ENCODE data around the gene ANKRD40CL.
"Not testable (repeated sequence)": the region's sequence is repeated elsewhere in the genome, so short reads cannot be mapped to it uniquely, and the experiment has no call there.

ANKRD40CL gene

DNA sequence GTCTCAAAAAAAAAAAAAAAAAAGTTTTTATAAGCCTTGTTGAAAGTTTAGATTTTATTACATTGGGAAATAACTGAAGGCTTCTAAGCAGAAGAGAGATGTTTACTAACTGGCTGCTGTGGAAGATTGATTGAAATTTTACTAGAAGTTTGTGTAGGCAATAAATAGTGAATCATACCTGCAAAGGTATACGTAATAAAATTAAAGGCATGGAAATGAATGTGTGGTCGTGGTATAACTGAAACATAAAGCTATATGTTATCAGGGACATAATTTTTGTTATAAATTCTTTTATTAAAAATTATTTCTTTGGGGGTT, 39.2 kb downstream of the ANKRD40CL start:
- H3K27me3 ChIP-seq (ENCODE audit: insufficient read depth, low read length) = no peaks in the 10 kb centered on the region
- WGBS = 100% methylated on average over 1 of the region's 2 CpGs
- no peak overlapping the region for H3K9ac ChIP-seq (ENCODE audit: low read depth, low read length)
- no peaks in the 10 kb centered on the region for H3K9me3 ChIP-seq (ENCODE audit: insufficient read depth, low read depth, low read length)
- no peak overlapping the region for H3K27ac ChIP-seq (ENCODE audit: low read depth, low read length)
- peaks cover 11% of the 10 kb centered on the region; the same call in 1 of the 2 replicates for H3K36me3 ChIP-seq (ENCODE audit: insufficient read depth, low read length)
- no peak overlapping the region for H3K4me3 ChIP-seq (ENCODE audit: low read length)
- H3K4me1 ChIP-seq (ENCODE audit: insufficient read depth, low read length) = peaks cover 13% of the 10 kb centered on the region

DNA sequence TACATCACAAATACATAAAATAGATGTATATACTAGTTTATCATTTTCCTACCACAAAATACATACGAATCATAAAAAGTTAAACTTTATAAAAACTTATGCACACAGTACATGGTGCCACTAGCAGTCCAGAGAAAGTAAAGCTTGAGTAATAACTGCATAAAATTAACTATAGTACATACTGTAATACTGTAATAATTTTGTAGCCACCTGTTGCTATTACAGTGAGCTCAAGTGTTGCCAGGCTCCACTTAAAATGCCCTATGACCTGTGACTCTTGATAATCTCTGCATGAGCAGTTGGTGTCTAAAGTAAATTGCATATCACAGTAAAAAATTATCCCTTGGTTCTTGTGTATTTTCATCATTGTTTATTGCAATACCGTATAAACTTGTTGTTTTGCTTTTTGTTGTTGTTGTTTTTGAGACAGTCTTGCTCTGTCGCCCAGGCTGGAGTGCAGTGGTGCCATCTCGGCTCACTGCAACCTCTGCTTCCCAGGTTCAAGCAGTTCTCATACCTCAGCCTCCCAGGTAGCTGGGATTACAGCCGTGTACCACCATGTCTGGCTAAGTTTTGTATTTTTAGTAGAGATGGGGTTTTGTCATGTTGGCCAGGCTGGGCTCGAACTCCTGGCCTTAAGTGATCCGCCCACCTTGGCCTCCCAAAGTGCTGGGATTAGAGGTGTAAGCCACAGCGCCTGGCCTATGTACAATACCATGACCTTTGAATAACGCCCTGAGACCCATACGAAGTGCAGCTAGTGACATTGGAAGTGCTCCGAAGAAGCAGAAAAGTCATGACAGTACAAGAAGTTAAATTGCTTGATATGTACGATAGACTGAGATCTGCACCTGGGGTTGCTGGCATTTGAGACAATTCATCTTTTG, 41.3 kb downstream of the ANKRD40CL start:
- H3K4me3 ChIP-seq (ENCODE audit: low read length) = no peak overlapping the region
- no peak overlapping the region for H3K9ac ChIP-seq (ENCODE audit: low read depth, low read length)
- peaks cover 11% of the 10 kb centered on the region; the same call in 1 of the 2 replicates for H3K36me3 ChIP-seq (ENCODE audit: insufficient read depth, low read length)
- H3K4me1 ChIP-seq (ENCODE audit: insufficient read depth, low read length) = peaks cover 31% of the 10 kb centered on the region
- 94% methylated on average over 11 of the region's 12 CpGs for WGBS
- H3K27ac ChIP-seq (ENCODE audit: low read depth, low read length) = no peak overlapping the region
- no peaks in the 10 kb centered on the region for H3K9me3 ChIP-seq (ENCODE audit: insufficient read depth, low read depth, low read length)
- H3K27me3 ChIP-seq (ENCODE audit: insufficient read depth, low read length) = no peaks in the 10 kb centered on the region

DNA sequence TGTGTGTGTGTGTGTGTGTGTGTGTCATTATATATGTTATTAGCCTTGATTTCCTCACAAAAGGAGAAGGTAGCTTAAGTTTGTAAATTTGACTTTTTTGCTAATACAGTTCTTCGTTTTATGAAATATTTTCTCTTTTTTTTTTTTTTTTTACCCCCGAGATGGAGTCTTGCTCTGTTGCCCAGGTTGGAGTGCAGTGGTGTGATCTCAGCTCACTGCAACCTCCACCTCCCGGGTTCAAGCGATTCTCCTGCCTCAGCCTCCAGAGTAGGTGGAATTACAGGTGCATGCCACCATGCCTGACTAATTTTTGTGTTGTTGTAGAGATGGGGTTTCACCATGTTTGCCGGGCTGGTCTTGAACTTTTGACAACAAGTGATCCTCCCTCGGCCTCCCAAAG, 42.7 kb downstream of the ANKRD40CL start:
- not testable (repeated sequence) for H3K9ac ChIP-seq (ENCODE audit: low read depth, low read length); H3K27ac ChIP-seq (ENCODE audit: low read depth, low read length); H3K9me3 ChIP-seq (ENCODE audit: insufficient read depth, low read depth, low read length); H3K27me3 ChIP-seq (ENCODE audit: insufficient read depth, low read length); H3K4me3 ChIP-seq (ENCODE audit: low read length)
- peaks cover 31% of the 10 kb centered on the region for H3K4me1 ChIP-seq (ENCODE audit: insufficient read depth, low read length)
- H3K36me3 ChIP-seq (ENCODE audit: insufficient read depth, low read length) = peaks cover 11% of the 10 kb centered on the region; the same call in 1 of the 2 replicates
- WGBS = 99% methylated on average over 5 of the region's 6 CpGs

DNA sequence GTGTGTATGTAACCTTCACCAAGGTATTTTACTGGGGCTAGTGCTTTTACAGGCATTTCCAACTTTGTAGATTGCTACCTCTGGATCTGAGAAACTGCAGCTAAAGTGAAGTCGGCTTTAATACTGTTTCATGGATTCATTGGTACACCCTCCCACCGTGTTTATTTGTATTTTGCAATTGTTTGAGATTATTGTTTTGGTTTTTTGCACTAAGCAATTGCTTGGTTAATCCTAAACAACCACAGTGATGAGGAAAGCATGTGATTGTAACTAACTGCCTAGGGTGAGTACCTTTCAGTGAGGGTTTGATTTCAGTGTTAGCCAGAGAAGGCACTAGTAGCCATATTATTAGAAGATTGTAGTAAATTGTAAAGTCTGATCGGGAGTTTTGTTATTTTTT, 44.6 kb downstream of the ANKRD40CL start:
- Histone ChIP-seq H3K27me3 (ENCODE audit: insufficient read depth, low read length) (no peaks in the 10 kb centered on the region), H3K9me3 (ENCODE audit: insufficient read depth, low read depth, low read length) (no peaks in the 10 kb centered on the region), H3K9ac (ENCODE audit: low read depth, low read length) (no peak overlapping the region), H3K4me3 (ENCODE audit: low read length) (peak overlapping the region; percentile 11), H3K27ac (ENCODE audit: low read depth, low read length) (no peak overlapping the region), H3K36me3 (ENCODE audit: insufficient read depth, low read length) (0 out of 2 replicates have a peak, but pooled peaks cover 5% of the 10 kb centered on the region), H3K4me1 (ENCODE audit: insufficient read depth, low read length) (peaks cover 31% of the 10 kb centered on the region)
- WGBS = 80% methylated on average over 3 of the region's 3 CpGs

DNA sequence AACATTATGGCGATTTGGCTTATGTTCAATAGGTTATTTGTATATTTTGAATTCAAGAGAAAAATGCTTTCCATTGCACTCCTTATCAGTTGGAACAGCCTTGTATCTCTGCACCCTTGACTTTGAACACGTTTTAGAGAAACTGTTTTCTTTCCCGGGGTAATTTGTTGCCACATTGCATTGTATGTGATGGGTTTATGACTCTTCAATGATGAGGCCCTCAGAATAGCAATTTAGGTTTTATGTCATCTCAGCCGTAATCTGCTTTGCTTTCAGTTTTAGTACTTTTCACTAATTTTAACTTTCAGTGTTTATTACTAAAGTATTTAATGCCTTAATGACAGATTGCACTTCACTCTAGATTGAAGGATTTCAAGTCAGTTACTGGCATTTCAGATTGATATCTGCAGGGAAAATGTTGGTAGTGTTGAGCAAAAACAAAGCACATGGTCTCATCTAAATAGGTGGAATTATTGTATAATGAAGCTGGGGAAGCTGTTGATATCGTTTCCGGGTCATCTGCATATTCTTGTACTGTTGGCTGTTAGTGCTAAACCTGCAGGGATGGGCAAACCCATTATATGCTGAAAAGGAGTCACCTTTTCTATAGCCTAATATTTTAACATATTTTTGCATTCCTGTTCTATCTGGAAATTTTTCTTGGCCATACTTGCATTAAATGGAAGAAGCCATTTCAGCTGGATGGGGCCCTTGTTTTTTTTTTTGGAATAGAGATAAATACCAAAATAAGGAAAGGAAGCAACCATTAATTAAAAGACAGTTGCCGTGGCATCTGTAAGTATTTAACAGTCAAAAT, 45.9 kb downstream of the ANKRD40CL start:
- peak overlapping the region; percentile 88 for H3K4me3 ChIP-seq (ENCODE audit: low read length)
- H3K27ac ChIP-seq (ENCODE audit: low read depth, low read length) = no peak overlapping the region
- H3K9ac ChIP-seq (ENCODE audit: low read depth, low read length) = peak overlapping the region; percentile 99
- peaks cover 24% of the 10 kb centered on the region for H3K4me1 ChIP-seq (ENCODE audit: insufficient read depth, low read length)
- no peaks in the 10 kb centered on the region for H3K9me3 ChIP-seq (ENCODE audit: insufficient read depth, low read depth, low read length)
- 0 out of 2 replicates have a peak, but pooled peaks cover 3% of the 10 kb centered on the region for H3K36me3 ChIP-seq (ENCODE audit: insufficient read depth, low read length)
- no peaks in the 10 kb centered on the region for H3K27me3 ChIP-seq (ENCODE audit: insufficient read depth, low read length)
- 24% methylated on average over 5 of the region's 7 CpGs for WGBS

DNA sequence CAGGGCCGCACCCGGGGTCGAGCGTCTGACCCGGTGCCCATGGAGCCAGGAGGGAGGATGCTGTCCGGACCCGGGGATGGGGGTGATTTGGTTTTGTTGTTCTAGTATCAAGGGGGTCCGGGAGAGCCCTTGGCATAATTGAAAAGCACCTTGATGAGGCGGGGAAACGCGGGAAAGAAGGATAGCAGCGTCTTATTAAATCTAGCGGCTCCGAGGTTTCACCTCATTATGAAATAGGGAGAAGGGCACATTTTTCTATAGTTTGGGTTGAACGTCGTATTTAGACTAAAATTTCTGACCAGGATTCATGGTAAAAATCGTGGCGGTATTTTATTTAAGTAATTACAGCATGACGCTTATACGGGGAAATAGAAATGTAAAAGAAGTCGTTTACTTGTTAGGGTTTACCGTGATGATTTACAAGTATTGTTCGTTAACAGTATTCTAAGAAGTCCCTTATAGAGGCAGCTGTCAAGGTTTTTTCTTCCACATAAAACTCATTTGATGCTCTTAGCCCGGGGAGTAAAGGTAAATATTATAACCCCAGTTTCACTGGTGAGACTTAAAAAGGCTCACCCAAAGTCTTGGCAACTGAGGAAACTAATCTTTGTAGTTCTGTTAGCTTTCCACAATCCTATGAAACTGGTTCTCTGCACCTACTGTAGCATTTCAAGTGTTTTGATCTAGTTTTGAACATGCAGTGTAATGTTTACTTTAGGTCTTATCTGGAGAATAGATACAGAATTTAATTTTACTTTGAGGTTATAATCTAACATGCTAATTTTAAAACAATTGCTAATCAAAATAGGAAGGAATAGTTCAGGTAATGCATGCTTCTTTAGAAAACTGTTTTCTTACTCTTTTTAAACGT, 47.2 kb downstream of the ANKRD40CL start:
- H3K4me3 ChIP-seq (ENCODE audit: low read length) = peak overlapping the region; percentile 88

GRCh38 chr17:50719144-50719923, 48.0 kb downstream of the ANKRD40CL start, which contains the start of gene LUC7L3:
TSS of gene LUC7L3 (plus strand) at chr17:50719603. CDS start at chr17:50719733, 130 bp downstream.
- Histone ChIP-seq H3K4me1 (ENCODE audit: insufficient read depth, low read length) (peaks cover 18% of the 10 kb centered on the region), H3K4me3 (ENCODE audit: low read length) (peak within 1 kb of the TSS; percentile 88), H3K27me3 (ENCODE audit: insufficient read depth, low read length) (no peaks in the 10 kb centered on the region), H3K9me3 (ENCODE audit: insufficient read depth, low read depth, low read length) (no peaks in the 10 kb centered on the region), H3K27ac (ENCODE audit: low read depth, low read length) (peak within 1 kb of the TSS; percentile 99), H3K36me3 (ENCODE audit: insufficient read depth, low read length) (0 out of 2 replicates have a peak, but pooled peaks cover under 1% of the 10 kb centered on the region), H3K9ac (ENCODE audit: low read depth, low read length) (peak within 1 kb of the TSS; percentile 99)
- 5% methylated on average over 76 of the region's 76 CpGs for WGBS

More for the DNA sequence above, 47.2 kb downstream of the ANKRD40CL start:
- Histone ChIP-seq H3K36me3 (ENCODE audit: insufficient read depth, low read length) (0 out of 2 replicates have a peak, but pooled peaks cover 2% of the 10 kb centered on the region), H3K27ac (ENCODE audit: low read depth, low read length) (peak overlapping the region; percentile 99), H3K4me1 (ENCODE audit: insufficient read depth, low read length) (peaks cover 18% of the 10 kb centered on the region), H3K9me3 (ENCODE audit: insufficient read depth, low read depth, low read length) (no peaks in the 10 kb centered on the region), H3K9ac (ENCODE audit: low read depth, low read length) (peak overlapping the region; percentile 99), H3K27me3 (ENCODE audit: insufficient read depth, low read length) (no peaks in the 10 kb centered on the region)
- WGBS = under 1% methylated on average over 24 of the region's 25 CpGs

GRCh38 chr17:50715471-50715870, 51.8 kb downstream of the ANKRD40CL start:
- Histone ChIP-seq H3K4me1 (ENCODE audit: insufficient read depth, low read length) (no peaks in the 10 kb centered on the region; the same call in 1 of the 2 replicates), H3K4me3 (ENCODE audit: low read length) (no peak overlapping the region), H3K27me3 (ENCODE audit: insufficient read depth, low read length) (no peaks in the 10 kb centered on the region), H3K9ac (ENCODE audit: low read depth, low read length) (no peak overlapping the region), H3K27ac (ENCODE audit: low read depth, low read length) (no peak overlapping the region), H3K36me3 (ENCODE audit: insufficient read depth, low read length) (no peaks in the 10 kb centered on the region), H3K9me3 (ENCODE audit: insufficient read depth, low read depth, low read length) (no peaks in the 10 kb centered on the region)
- 100% methylated on average over 3 of the region's 3 CpGs for WGBS

- Histone ChIP-seq H3K27ac (ENCODE audit: low read depth, low read length) (no peak overlapping the region), H3K4me3 (ENCODE audit: low read length) (no peak overlapping the region), H3K9ac (ENCODE audit: low read depth, low read length) (no peak overlapping the region), H3K27me3 (ENCODE audit: insufficient read depth, low read length) (no peaks in the 10 kb centered on the region), H3K4me1 (ENCODE audit: insufficient read depth, low read length) (peaks cover 13% of the 10 kb centered on the region), H3K9me3 (ENCODE audit: insufficient read depth, low read depth, low read length) (no peaks in the 10 kb centered on the region), H3K36me3 (ENCODE audit: insufficient read depth, low read length) (no peaks in the 10 kb centered on the region)
- 87% methylated on average over 9 of the region's 9 CpGs for WGBS
Measured at GRCh38 chr17:50712641-50713040, 54.7 kb downstream of the ANKRD40CL start.

All from HUES64 (cell line).